ENCODE data around the gene ATP1B1. TPM values are rescaled to one million over a fixed set of nuclear protein-coding genes. Genes with fewer than 3 reads are reported as not detected.

ATP1B1 gene
- total RNA-seq, 1 experiment from 2014 or later: 626 TPM

DNA sequence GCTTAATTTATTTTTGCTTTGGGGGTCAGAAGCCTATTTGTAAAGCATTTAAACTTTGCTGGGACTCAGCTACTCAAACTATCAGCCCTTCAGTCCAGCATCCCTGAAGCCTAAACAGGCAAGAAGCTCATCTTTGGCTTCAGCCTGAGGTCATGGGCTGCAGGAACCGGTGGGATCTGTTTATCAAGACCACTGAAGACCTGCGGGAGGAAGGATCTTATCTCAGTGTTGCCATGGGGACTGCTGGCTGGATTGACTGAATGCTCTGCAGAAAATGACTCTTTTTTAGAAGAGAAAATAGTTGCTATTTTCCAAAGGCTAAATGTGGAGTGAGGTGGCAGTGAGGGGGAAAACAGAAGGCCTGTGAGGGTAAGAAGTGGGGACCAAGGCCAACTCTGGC lies 20.6 kb upstream of the ATP1B1 start:
- BruUV-seq (replicated peaks): no TSS peak
- no peak overlapping the region for H3K4me3 Mint-ChIP-seq (ENCODE audit: low read depth, unreplicated experiment)

DNA sequence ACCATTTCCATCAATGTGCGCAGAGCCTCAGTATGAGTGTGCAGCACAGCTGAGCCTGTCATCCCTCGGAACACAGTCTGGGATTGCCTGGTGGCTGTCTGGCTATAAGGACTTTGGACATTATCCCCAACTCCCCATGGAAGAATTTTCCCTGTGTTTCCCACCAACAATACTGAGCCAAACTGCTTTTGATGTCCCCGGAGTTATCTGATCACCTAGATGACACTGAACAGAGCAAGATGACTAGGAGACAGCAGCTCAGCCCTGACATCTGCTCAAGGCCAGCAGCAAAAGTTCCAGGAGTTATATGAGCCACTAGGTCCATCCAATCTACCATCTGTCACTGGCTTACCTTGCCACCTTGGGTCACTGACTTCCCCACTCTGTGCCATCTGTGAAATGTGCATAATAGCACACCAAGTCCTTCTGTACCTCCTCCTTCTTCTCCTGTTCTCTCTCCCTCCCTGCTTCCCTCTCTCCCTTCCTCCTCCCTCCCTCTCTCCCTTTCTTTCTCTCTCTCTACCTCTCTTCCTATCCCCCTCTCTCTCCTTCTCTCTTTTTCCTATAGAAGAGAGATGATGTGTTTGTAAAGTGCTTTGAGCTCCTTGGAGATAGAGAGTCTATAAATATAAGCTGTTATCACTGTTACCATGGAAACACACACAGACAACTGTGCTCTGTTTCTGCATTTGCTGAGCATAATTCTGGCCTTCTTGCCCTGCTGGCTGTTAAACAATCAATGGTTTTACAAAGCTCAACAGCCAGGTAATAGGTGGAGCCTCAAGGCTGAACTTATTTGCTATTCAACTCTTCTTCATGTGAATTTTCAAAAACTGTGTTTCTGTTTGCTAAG lies 19.7 kb upstream of the ATP1B1 start:
- CTCF ChIA-PET: interaction anchor here (0.7 to 1.2 kb wide), 6 partner anchors 8 to 647 kb away, joined by 3 to 11 read pairs (median 4); no protein-coding TSS in a partner anchor
- intact Hi-C loops (cut with micrococcal nuclease; ENCODE audit: unreplicated experiment): no loop called here
- DNase-seq: peak; percentile 13
- Mint-ChIP-seq H3K27ac (ENCODE audit: unreplicated experiment) (peak overlapping the region; percentile 72), H3K9me3 (ENCODE audit: low read depth, unreplicated experiment) (no peaks in the 10 kb centered on the region), H3K4me1 (ENCODE audit: low read depth, unreplicated experiment) (peaks cover 20% of the 10 kb centered on the region), H3K36me3 (ENCODE audit: insufficient read depth, unreplicated experiment) (no peaks in the 10 kb centered on the region), H3K27me3 (ENCODE audit: unreplicated experiment) (no peaks in the 10 kb centered on the region), H3K4me3 (ENCODE audit: low read depth, unreplicated experiment) (no peak overlapping the region)
- TF ChIP-seq, protein P1, sequence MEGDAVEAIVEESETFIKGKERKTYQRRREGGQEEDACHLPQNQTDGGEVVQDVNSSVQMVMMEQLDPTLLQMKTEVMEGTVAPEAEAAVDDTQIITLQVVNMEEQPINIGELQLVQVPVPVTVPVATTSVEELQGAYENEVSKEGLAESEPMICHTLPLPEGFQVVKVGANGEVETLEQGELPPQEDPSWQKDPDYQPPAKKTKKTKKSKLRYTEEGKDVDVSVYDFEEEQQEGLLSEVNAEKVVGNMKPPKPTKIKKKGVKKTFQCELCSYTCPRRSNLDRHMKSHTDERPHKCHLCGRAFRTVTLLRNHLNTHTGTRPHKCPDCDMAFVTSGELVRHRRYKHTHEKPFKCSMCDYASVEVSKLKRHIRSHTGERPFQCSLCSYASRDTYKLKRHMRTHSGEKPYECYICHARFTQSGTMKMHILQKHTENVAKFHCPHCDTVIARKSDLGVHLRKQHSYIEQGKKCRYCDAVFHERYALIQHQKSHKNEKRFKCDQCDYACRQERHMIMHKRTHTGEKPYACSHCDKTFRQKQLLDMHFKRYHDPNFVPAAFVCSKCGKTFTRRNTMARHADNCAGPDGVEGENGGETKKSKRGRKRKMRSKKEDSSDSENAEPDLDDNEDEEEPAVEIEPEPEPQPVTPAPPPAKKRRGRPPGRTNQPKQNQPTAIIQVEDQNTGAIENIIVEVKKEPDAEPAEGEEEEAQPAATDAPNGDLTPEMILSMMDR (IDR thresholded peaks at IDR 0.05; ENCODE audit: unreplicated experiment): no peak
- BruUV-seq (replicated peaks): no TSS peak

More for the DNA sequence above, 20.6 kb upstream of the ATP1B1 start:
- H3K27ac Mint-ChIP-seq (ENCODE audit: unreplicated experiment): no peak overlapping the region
- no peaks in the 10 kb centered on the region for H3K36me3 Mint-ChIP-seq (ENCODE audit: insufficient read depth, unreplicated experiment)
- H3K27me3 Mint-ChIP-seq (ENCODE audit: unreplicated experiment): no peaks in the 10 kb centered on the region
- TF ChIP-seq, protein P1 (IDR thresholded peaks at IDR 0.05; ENCODE audit: unreplicated experiment): no peak
- DNase-seq: no peak
- H3K4me1 Mint-ChIP-seq (ENCODE audit: low read depth, unreplicated experiment): peaks cover 20% of the 10 kb centered on the region
- CTCF ChIA-PET: no interaction called here
- intact Hi-C loops (cut with micrococcal nuclease; ENCODE audit: unreplicated experiment): no loop called here
- no peaks in the 10 kb centered on the region for H3K9me3 Mint-ChIP-seq (ENCODE audit: low read depth, unreplicated experiment)

DNA sequence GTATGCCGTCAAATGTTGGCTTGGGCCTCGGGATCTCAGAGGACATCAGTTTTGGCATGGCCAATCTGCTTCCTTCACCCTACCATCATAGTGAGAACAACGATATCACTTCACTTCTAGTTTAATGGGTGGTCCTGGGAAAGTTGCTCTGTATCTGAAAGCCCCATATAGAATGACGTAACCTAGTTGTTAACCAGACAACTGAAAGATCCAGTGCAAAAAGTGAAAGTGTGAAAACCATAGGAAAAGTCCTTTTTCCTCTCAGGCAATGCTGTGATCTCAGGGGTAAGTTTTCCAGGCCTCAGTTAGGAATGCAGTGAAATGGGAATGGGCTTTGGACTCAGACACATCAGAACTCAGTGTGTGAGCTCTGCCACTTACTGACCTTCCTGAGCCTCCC lies 18.6 kb upstream of the ATP1B1 start:
- Mint-ChIP-seq H3K4me3 (ENCODE audit: low read depth, unreplicated experiment) (no peak overlapping the region), H3K27ac (ENCODE audit: unreplicated experiment) (no peak overlapping the region), H3K4me1 (ENCODE audit: low read depth, unreplicated experiment) (peaks cover 20% of the 10 kb centered on the region), H3K27me3 (ENCODE audit: unreplicated experiment) (no peaks in the 10 kb centered on the region), H3K9me3 (ENCODE audit: low read depth, unreplicated experiment) (no peaks in the 10 kb centered on the region), H3K36me3 (ENCODE audit: insufficient read depth, unreplicated experiment) (no peaks in the 10 kb centered on the region)
- BruUV-seq (replicated peaks): no TSS peak
- TF ChIP-seq, protein P1 (IDR thresholded peaks at IDR 0.05; ENCODE audit: unreplicated experiment): no peak
- intact Hi-C loops (cut with micrococcal nuclease; ENCODE audit: unreplicated experiment): no loop called here
- CTCF ChIA-PET: interaction anchor here (1.1 to 1.2 kb wide), 2 partner anchors 10 to 16 kb away, joined by 3 to 4 read pairs; no protein-coding TSS in a partner anchor
- DNase-seq: no peak

DNA sequence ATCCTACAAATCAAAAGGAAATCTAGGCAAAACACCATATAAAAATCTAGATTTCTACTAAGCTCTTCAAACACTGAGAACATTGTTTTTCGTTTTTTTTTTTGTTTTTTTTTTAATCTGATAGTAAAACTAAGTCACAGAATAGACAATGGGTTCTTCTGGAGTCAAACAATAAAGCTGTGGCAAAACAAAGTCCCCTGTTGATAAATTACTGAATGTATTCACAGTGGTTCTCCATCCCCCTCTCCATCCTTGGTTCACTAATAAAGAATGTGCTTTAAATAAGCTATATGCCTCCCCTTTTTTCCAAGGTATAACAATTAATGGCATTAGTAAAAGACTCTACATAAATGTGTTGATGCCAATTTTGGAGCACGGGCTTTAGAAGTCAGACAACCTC lies 16.7 kb upstream of the ATP1B1 start:
- Mint-ChIP-seq H3K27me3 (ENCODE audit: unreplicated experiment) (no peaks in the 10 kb centered on the region), H3K9me3 (ENCODE audit: low read depth, unreplicated experiment) (no peaks in the 10 kb centered on the region), H3K27ac (ENCODE audit: unreplicated experiment) (no peak overlapping the region), H3K4me3 (ENCODE audit: low read depth, unreplicated experiment) (no peak overlapping the region), H3K4me1 (ENCODE audit: low read depth, unreplicated experiment) (peaks cover 25% of the 10 kb centered on the region), H3K36me3 (ENCODE audit: insufficient read depth, unreplicated experiment) (no peaks in the 10 kb centered on the region)
- DNase-seq: no peak
- intact Hi-C loops (cut with micrococcal nuclease; ENCODE audit: unreplicated experiment): no loop called here
- CTCF ChIA-PET: no interaction called here
- TF ChIP-seq, protein P1 (IDR thresholded peaks at IDR 0.05; ENCODE audit: unreplicated experiment): no peak
- no TSS peak for BruUV-seq (replicated peaks)

Measured in Calu3 (cell line).